Fibroblast of villous mesenchyme (primary cell): ENCODE results near the gene QKI. TPM values are rescaled to one million over a fixed set of nuclear protein-coding genes. Genes with fewer than 3 reads are reported as not detected.

ENCODE experiments used
- DNase-seq: peaks from one replicate; pipeline ENCODE4 v3.0.0-alpha.2; 2010; ENCODE audit warnings: low read depth
- H3K4me3 ChIP-seq: 2 replicates; pipeline ENCODE4 v1.5.1; 2011; ENCODE audit warnings: low read depth, mild to moderate bottlenecking, low read length
- CTCF ChIP-seq: IDR thresholded peaks from 2 replicates; pipeline ENCODE4 v1.5.1; 2012; ENCODE audit warnings: low read depth, mild to moderate bottlenecking, low read length; ENCODE audit not compliant: insufficient read depth
- total RNA-seq: library from RNA; depleted of rRNA; stranded (reverse); fragments of >200 nt; gene quantifications from 2 replicates; pipeline ENCODE4 v1.2.3, GENCODE V29; 2012

The QKI gene
- total RNA-seq, 1 donor = 170 TPM

GRCh38 chr6:163414946-163415619 lies 565 bp downstream of the QKI start:
- H3K4me3 ChIP-seq = peak overlapping the region; percentile 98
- DNase-seq = no peak
- no peak for TF ChIP-seq CTCF

DNA sequence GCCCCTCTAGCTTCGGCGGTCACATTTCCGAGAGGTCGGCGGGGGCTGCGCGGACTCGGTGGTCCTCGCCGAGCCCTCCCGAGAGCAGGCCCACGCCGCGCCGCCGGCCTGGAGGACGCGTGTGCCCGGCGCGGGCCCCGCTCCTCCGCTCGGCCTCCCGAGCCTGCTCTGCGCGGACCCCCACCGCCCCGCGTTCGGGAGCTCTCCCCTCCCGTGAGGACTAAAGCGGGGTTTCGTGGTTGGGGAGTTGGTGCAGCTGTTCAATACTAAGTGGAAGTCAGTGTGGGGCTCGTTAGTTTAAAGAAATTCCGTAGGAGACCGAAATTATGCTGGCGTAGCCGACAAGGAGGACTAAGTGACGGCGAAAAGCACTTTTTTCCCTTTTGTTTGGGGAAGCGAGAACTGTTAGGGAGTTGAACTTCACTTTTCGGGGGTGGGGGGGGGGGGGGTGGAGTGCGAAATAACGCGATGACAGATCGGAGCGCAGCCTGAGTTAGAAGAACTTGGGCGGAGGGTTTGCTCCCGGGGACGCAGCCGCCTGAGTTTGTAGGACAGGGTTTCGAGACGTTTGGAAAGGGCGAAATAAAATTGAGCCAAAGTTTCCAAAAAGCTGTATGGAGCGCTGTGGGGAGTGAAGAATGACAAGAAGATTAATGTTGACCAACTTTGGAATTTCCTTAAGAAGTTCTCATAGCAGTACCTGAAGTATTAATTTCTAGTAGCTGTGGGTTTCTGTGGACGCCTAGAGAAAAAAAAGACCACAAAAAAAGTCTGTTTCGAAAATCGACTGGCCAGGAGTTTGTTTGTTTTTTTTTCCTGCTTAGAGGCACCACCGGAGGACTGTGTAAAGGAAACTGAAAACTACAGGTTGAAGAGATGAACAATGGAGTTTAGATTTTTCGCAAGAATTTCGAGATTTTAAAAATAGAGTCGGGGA lies 1.4 kb downstream of the QKI start:
- peak overlapping the region; percentile 98 for H3K4me3 ChIP-seq
- DNase-seq = peak; percentile 71
- TF ChIP-seq CTCF = no peak

- TF ChIP-seq CTCF = peak; percentile 55
- DNase-seq = peak; percentile 88
- peak overlapping the region; percentile 98 for H3K4me3 ChIP-seq
Measured at GRCh38 chr6:163416557-163417253, 2.2 kb downstream of the QKI start.

- peak overlapping the region; percentile 98 for H3K4me3 ChIP-seq
- TF ChIP-seq CTCF = no peak
- DNase-seq = no peak
Measured at GRCh38 chr6:163417595-163417994, 3.1 kb downstream of the QKI start.

- no peak for DNase-seq
- TF ChIP-seq CTCF = no peak
- H3K4me3 ChIP-seq = peak overlapping the region; percentile 98
Measured at GRCh38 chr6:163418311-163419029, 4.0 kb downstream of the QKI start.
